Upper lobe of right lung (tissue), 1 donor: ENCODE measurements around the gene SMIM23. TPM values are rescaled to one million over a fixed set of nuclear protein-coding genes. Genes with fewer than 3 reads are reported as not detected.

Experiments used
- ATAC-seq: fragments of 200-7000 bp; cut with Tn5 transposase; one replicate; pipeline ENCODE4 v1.9.1; 2020; ENCODE audit warnings: mild to moderate bottlenecking, moderate library complexity
- DNase-seq: peaks from one replicate; pipeline ENCODE4 v3.0.0-alpha.2; 2020
- H3K27ac ChIP-seq: fragments of 200-600 bp; one replicate; pipeline ENCODE4 v1.8.0; 2022
- H3K27me3 ChIP-seq: fragments of 200-600 bp; one replicate; pipeline ENCODE4 v1.8.0; 2022; ENCODE audit warnings: mild to moderate bottlenecking
- H3K36me3 ChIP-seq: fragments of 200-600 bp; one replicate; pipeline ENCODE4 v1.8.0; 2022
- H3K4me1 ChIP-seq: fragments of 200-600 bp; one replicate; pipeline ENCODE4 v1.8.0; 2022
- H3K4me3 ChIP-seq: fragments of 200-600 bp; one replicate; pipeline ENCODE4 v1.8.0; 2022; ENCODE audit warnings: mild to moderate bottlenecking
- H3K9me3 ChIP-seq: fragments of 200-600 bp; one replicate; pipeline ENCODE4 v1.8.0; 2022
- intact Hi-C: fragments of 100-400 bp; cut with DNase I; formaldehyde crosslinking; loops from one replicate; pipeline ENCODE4 v1.11.0; 2022
- total RNA-seq: library from RNA; stranded (reverse); fragmentation: NEBNext Ultra II Directional; extraction: Animal tissue kit (Norgen Biotek cat#: 25700); gene quantifications from one replicate; pipeline ENCODE4 v1.2.1, GENCODE V29; 2021
- TF ChIP-seq, protein P1 (sequence below): fragments of 200-600 bp; IDR thresholded peaks from one replicate; pipeline ENCODE4 v1.8.0; 2022; ENCODE audit warnings: antibody characterized with exemption
- donor health status: DM: no; HTN: yes; CAD: no; lungs with severe emphysema.

Gene SMIM23
- total RNA-seq, 1 donor from 2014 or later, result not detected

DNA sequence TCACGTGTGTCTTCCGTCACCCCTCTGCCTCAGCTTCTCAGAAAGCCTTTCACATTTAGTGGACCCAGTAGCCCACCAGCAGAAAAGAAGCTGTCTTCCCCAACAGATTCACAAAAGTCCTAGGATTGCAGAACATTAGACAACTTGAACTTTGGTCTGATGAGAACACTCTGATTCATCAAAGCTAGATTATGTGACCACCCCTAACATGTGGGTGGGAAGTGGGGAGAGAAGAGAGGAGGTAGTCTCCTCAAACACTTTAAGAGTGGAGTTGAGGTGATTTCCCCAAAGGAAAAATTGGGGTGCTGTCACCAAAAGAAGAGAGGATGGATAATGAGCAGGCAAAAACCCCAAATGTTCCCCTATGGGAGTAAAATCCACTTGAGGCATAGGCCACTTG lies 41.4 kb upstream of the SMIM23 start:
- intact Hi-C loops, result no loop called here
- DNase-seq, result no peak
- no peaks in the 10 kb centered on the region for H3K4me1 ChIP-seq
- no peak overlapping the region for H3K4me3 ChIP-seq
- no peaks in the 10 kb centered on the region for H3K27me3 ChIP-seq
- TF ChIP-seq, protein P1, sequence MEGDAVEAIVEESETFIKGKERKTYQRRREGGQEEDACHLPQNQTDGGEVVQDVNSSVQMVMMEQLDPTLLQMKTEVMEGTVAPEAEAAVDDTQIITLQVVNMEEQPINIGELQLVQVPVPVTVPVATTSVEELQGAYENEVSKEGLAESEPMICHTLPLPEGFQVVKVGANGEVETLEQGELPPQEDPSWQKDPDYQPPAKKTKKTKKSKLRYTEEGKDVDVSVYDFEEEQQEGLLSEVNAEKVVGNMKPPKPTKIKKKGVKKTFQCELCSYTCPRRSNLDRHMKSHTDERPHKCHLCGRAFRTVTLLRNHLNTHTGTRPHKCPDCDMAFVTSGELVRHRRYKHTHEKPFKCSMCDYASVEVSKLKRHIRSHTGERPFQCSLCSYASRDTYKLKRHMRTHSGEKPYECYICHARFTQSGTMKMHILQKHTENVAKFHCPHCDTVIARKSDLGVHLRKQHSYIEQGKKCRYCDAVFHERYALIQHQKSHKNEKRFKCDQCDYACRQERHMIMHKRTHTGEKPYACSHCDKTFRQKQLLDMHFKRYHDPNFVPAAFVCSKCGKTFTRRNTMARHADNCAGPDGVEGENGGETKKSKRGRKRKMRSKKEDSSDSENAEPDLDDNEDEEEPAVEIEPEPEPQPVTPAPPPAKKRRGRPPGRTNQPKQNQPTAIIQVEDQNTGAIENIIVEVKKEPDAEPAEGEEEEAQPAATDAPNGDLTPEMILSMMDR, result no peak
- no peaks in the 10 kb centered on the region for H3K36me3 ChIP-seq
- H3K27ac ChIP-seq, result no peak overlapping the region
- no peaks in the 10 kb centered on the region for H3K9me3 ChIP-seq
- no peak for ATAC-seq

DNA sequence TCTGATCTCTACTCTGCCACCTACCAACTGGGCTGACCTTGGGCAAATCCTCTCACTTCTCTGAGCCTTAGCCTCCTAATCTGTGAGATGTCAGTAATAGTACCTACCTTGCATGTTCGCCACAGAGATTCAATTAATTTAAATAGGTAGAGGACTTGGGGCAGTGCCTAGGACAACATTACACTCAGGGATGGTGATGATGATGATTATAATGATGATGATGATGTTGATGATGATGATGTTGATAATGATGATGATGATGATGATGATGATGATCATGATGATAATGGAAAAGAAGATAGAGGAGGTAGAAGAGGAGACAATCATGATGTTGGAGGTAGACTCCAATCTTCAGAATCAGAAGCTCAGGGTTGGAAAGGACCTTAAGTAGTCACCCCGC lies 40.7 kb upstream of the SMIM23 start:
- TF ChIP-seq, protein P1, result no peak
- no peaks in the 10 kb centered on the region for H3K27me3 ChIP-seq
- no peaks in the 10 kb centered on the region for H3K4me1 ChIP-seq
- no peaks in the 10 kb centered on the region for H3K36me3 ChIP-seq
- intact Hi-C loops, result no loop called here
- no peak for ATAC-seq
- DNase-seq, result no peak
- no peak overlapping the region for H3K27ac ChIP-seq
- no peak overlapping the region for H3K4me3 ChIP-seq
- no peaks in the 10 kb centered on the region for H3K9me3 ChIP-seq

- ATAC-seq (no peak), DNase-seq (no peak)
- H3K4me3 ChIP-seq, result no peak overlapping the region
- TF ChIP-seq, protein P1, result no peak
- H3K27ac ChIP-seq, result no peak overlapping the region
- H3K9me3 ChIP-seq, result no peaks in the 10 kb centered on the region
- intact Hi-C loops, result no loop called here
- H3K27me3 ChIP-seq, result no peaks in the 10 kb centered on the region
- no peaks in the 10 kb centered on the region for H3K36me3 ChIP-seq
- no peaks in the 10 kb centered on the region for H3K4me1 ChIP-seq
Measured at GRCh38 chr5:171745602-171746001, 40.0 kb upstream of the SMIM23 start.

GRCh38 chr5:171747061-171747859 lies 38.4 kb upstream of the SMIM23 start:
- Histone ChIP-seq H3K36me3 (no peaks in the 10 kb centered on the region), H3K9me3 (no peaks in the 10 kb centered on the region), H3K27ac (no peak overlapping the region), H3K27me3 (no peaks in the 10 kb centered on the region), H3K4me3 (no peak overlapping the region), H3K4me1 (no peaks in the 10 kb centered on the region)
- ATAC-seq, result no peak
- no peak for DNase-seq
- TF ChIP-seq, protein P1, result no peak
- intact Hi-C loops, result no loop called here

DNA sequence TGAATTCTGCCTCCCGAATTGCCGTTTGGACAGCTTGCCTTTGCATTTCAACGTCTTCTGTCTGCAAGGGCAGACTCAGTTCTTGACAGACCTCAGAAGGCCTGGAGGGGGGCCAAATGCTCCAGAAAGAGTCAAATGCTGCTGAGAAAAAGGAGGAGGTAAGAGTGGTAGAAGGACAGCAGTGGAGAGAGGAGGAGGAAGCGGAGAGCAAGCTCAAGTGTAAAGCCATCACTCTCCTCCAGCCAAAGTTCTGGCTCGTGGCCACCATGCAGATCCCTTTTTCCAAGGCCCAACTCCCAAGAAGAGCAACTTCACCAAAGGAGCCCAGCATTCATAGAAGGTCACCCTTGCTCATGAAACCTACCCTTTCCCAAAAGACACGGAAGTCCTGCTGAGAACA lies 36.9 kb upstream of the SMIM23 start:
- ATAC-seq (no peak), DNase-seq (no peak)
- TF ChIP-seq, protein P1, result no peak
- H3K4me3 ChIP-seq, result no peak overlapping the region
- no peaks in the 10 kb centered on the region for H3K9me3 ChIP-seq
- no peaks in the 10 kb centered on the region for H3K4me1 ChIP-seq
- H3K27me3 ChIP-seq, result no peaks in the 10 kb centered on the region
- H3K27ac ChIP-seq, result no peak overlapping the region
- intact Hi-C loops, result no loop called here
- no peaks in the 10 kb centered on the region for H3K36me3 ChIP-seq
